DND-41 (cell line): Measurements from ENCODE around the gene PKP2.
"Not testable (repeated sequence)": the region's sequence is repeated elsewhere in the genome, so short reads cannot be mapped to it uniquely, and the experiment has no call there.

ENCODE experiments used
- CTCF ChIP-seq: IDR thresholded peaks from 2 replicates; pipeline ENCODE4 v1.5.1; 2012; ENCODE audit warnings: borderline replicate concordance, low read length, moderate library complexity, mild to moderate bottlenecking; ENCODE audit not compliant: poor library complexity, severe bottlenecking; ENCODE audit errors: extremely low read depth
- EZH2 ChIP-seq: IDR thresholded peaks from 3 replicates; pipeline ENCODE4 v1.6.1; 2012; ENCODE audit warnings: borderline replicate concordance, low read depth, mild to moderate bottlenecking, moderate library complexity, low read length, inconsistent platforms; ENCODE audit not compliant: severe bottlenecking

GRCh38 chr12:32872416-32872815 lies 24.2 kb downstream of the PKP2 start:
- not testable (repeated sequence) for TF ChIP-seq CTCF, EZH2
